ENCODE results near the gene PPOX. TPM values are rescaled to one million over a fixed set of nuclear protein-coding genes. Genes with fewer than 3 reads are reported as not detected.

PPOX gene
- polyA plus RNA-seq, 1 of the 3 experiments (the other 2 are of a cell fraction), result 30.7 TPM

- no peak overlapping the region for H3K27ac ChIP-seq (ENCODE audit: low read depth in 2 of 2, low read length in 1 of 2)
- no peaks in the 10 kb centered on the region for H3K9me3 ChIP-seq
- POLR2A ChIA-PET, result interaction anchor here (1.3 kb wide), 1 partner anchor 11 kb away, joined by 5 read pairs; the partner anchor contains the start of genes NIT1 and PFDN2
- H3K27me3 ChIP-seq (ENCODE audit: insufficient read depth), result no peaks in the 10 kb centered on the region
- TF ChIP-seq NRF1 (IDR thresholded peaks at IDR 0.05; ENCODE audit: low read depth, low read length), result no peak
- TF ChIP-seq USF1 (IDR thresholded peaks at IDR 0.05; ENCODE audit: borderline replicate concordance, low read depth), result no peak
- peaks cover 5 to 11% of the 10 kb centered on the region in 2 experiments; a peak in 3 of 4 replicates for H3K4me1 ChIP-seq (ENCODE audit: control insufficient read depth in 1 of 2, insufficient read depth in 2 of 2, low read depth in 1 of 2, low read length in 1 of 2)
- CTCF ChIA-PET, result no interaction called here
- no peak overlapping the region for H3K4me2 ChIP-seq
- no peaks in the 10 kb centered on the region for H3K9me2 ChIP-seq
- peaks cover 10% of the 10 kb centered on the region for H3F3A ChIP-seq (replicated peaks; ENCODE audit: insufficient read depth)
- no peak overlapping the region for H3K4me3 ChIP-seq (ENCODE audit: low read depth in 2 of 2, low read length in 1 of 2)
- H3K79me2 ChIP-seq (ENCODE audit: insufficient read depth), result peaks cover 84% of the 10 kb centered on the region
- no peak overlapping the region for H3K9ac ChIP-seq
- peaks cover 33 to 50% of the 10 kb centered on the region in 2 experiments for H3K36me3 ChIP-seq (replicated peaks in 1 of 2; ENCODE audit: control insufficient read depth in 1 of 2, insufficient read depth in 2 of 2, low read length in 1 of 2)
- no peak overlapping the region for H2AFZ ChIP-seq (ENCODE audit: low read depth)
- no peak for DNase-seq
- 90% methylated on average over 3 of the region's 4 CpGs for WGBS (ENCODE audit: low lambda C conversion rate)
- peaks cover 8% of the 10 kb centered on the region; the same call in 1 of the 2 replicates for H4K20me1 ChIP-seq (ENCODE audit: insufficient read depth)
Observed at GRCh38 chr1:161128591-161129420, 37.4 kb upstream of the PPOX start.

DNA sequence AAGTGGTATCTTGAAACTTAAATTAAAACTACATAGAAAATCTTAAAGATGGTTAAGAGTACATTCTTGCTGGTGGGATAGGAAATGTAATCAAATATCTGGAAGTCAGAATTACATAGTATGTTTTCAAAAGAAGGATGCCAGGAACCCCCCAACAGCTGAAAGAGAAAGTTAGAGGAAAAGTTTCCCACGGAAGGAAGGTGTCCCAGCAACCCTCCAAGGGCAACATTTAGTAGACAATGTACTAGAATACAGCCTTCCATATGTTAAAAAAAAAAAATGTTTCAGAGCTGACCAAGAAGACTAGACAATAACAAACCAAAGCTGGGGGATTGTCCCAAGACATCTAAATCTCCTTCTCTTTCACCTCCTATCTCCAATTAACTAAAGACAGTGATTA lies 36.0 kb upstream of the PPOX start:
- Histone ChIP-seq H3K79me2 (ENCODE audit: insufficient read depth) (peaks cover 87% of the 10 kb centered on the region), H3K9ac (no peak overlapping the region), H3K9me2 (no peaks in the 10 kb centered on the region), H3K4me3 (ENCODE audit: low read depth in 2 of 2, low read length in 1 of 2) (no peak overlapping the region), H3K9me3 (no peaks in the 10 kb centered on the region), H3K36me3 (replicated peaks in 1 of 2; ENCODE audit: control insufficient read depth in 1 of 2, insufficient read depth in 2 of 2, low read length in 1 of 2) (peaks cover 33 to 43% of the 10 kb centered on the region in 2 experiments), H3F3A (replicated peaks; ENCODE audit: insufficient read depth) (peaks cover 10% of the 10 kb centered on the region), H3K27me3 (ENCODE audit: insufficient read depth) (no peaks in the 10 kb centered on the region), H3K4me2 (peak overlapping the region; percentile 73), H4K20me1 (ENCODE audit: insufficient read depth) (peaks cover 7% of the 10 kb centered on the region; the same call in 1 of the 2 replicates), H3K4me1 (ENCODE audit: control insufficient read depth in 1 of 2, insufficient read depth in 2 of 2, low read depth in 1 of 2, low read length in 1 of 2) (peaks cover 5 to 13% of the 10 kb centered on the region in 2 experiments; a peak in 3 of 4 replicates), H2AFZ (ENCODE audit: low read depth) (no peak overlapping the region), H3K27ac (ENCODE audit: low read depth in 2 of 2, low read length in 1 of 2) (no peak overlapping the region)
- ChIA-PET POLR2A (interaction anchor here (0.7 kb wide), 1 partner anchor 8 kb away, joined by 3 read pairs; no protein-coding TSS in a partner anchor), CTCF (interaction anchor here (1.0 to 3.0 kb wide), 3 partner anchors 11 to 62 kb away, joined by 3 to 9 read pairs (median 3); partner anchors contain the start of gene PPOX)
- no peak for DNase-seq
- 83% methylated on average over 1 of the region's 1 CpG for WGBS (ENCODE audit: low lambda C conversion rate)
- no peak for TF ChIP-seq POLR2AphosphoS5 (IDR thresholded peaks at IDR 0.05; ENCODE audit: low read depth, low read length)

- peak overlapping the region; percentile 61; the same call in 1 of the 2 replicates for H2AFZ ChIP-seq (ENCODE audit: low read depth)
- H3K4me1 ChIP-seq (ENCODE audit: control insufficient read depth in 1 of 2, insufficient read depth in 2 of 2, low read depth in 1 of 2, low read length in 1 of 2), result peaks cover 5 to 13% of the 10 kb centered on the region in 2 experiments; a peak in 3 of 4 replicates
- H3K27ac ChIP-seq (ENCODE audit: low read depth in 2 of 2, low read length in 1 of 2), result peak overlapping the region; percentile 91 to 96
- DNase-seq, result peak; percentile 31
- H3K79me2 ChIP-seq (ENCODE audit: insufficient read depth), result peaks cover 72% of the 10 kb centered on the region
- H3K9me2 ChIP-seq, result no peaks in the 10 kb centered on the region
- TF ChIP-seq CHD2 (IDR thresholded peaks at IDR 0.05; ENCODE audit: low read length, partially characterized antibody), result peak; percentile 14
- TF ChIP-seq ELF1 (IDR thresholded peaks at IDR 0.05), result no peak
- ChIA-PET CTCF (interaction anchor here (1.0 to 5.0 kb wide), 5 partner anchors 13 to 134 kb away, joined by 3 to 21 read pairs (median 5); partner anchors contain the start of gene PPOX), POLR2A (interaction anchor here (0.9 to 1.8 kb wide), 7 partner anchors 10 to 134 kb away, joined by 3 to 12 read pairs (median 5); partner anchors contain the start of genes NIT1, PFDN2, PPOX and UFC1)
- no peaks in the 10 kb centered on the region for H4K20me1 ChIP-seq (ENCODE audit: insufficient read depth)
- peak overlapping the region; percentile 54 to 74 for H3K4me3 ChIP-seq (ENCODE audit: low read depth in 2 of 2, low read length in 1 of 2)
- H3F3A ChIP-seq (replicated peaks; ENCODE audit: insufficient read depth), result peaks cover 13% of the 10 kb centered on the region
- H3K36me3 ChIP-seq (replicated peaks in 1 of 2; ENCODE audit: control insufficient read depth in 1 of 2, insufficient read depth in 2 of 2, low read length in 1 of 2), result peaks cover 31 to 37% of the 10 kb centered on the region in 2 experiments
- WGBS (ENCODE audit: low lambda C conversion rate), result 4% methylated on average over 22 of the region's 22 CpGs
- H3K27me3 ChIP-seq (ENCODE audit: insufficient read depth), result no peaks in the 10 kb centered on the region
- peak overlapping the region; percentile 89 for H3K9ac ChIP-seq
- H3K4me2 ChIP-seq, result peak overlapping the region; percentile 73
- no peaks in the 10 kb centered on the region for H3K9me3 ChIP-seq
Observed at GRCh38 chr1:161131523-161132409, 34.5 kb upstream of the PPOX start.
